ENCODE measurements around the gene RRAS2.

DNA sequence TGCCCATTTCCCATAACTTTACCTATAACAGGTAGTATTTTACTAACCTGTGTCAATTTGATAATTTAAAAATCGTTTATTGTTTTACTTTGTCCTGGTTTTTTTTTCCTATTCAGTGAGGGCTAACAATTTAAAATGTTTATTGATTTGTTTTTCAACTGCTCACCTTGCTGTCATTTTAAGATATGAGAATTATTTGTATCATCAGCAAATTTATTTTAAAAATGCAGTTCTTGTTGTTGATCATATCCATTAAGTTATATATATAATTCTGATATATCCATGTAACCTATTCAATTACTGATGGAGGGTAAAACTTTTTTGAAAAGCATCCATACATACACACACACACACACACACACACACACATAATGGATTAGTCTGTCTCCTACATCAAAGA, 24.8 kb downstream of the RRAS2 start:
- TF ChIP-seq POLR2AphosphoS5 (IDR thresholded peaks at IDR 0.05; ENCODE audit: low read depth, low read length) (no peak), RFX5 (IDR thresholded peaks at IDR 0.05; ENCODE audit: low read length) (no peak), RAD21 (IDR thresholded peaks at IDR 0.05; ENCODE audit: low read length) (no peak), NRF1 (IDR thresholded peaks at IDR 0.05; ENCODE audit: low read depth, low read length) (no peak), SMC3 (IDR thresholded peaks at IDR 0.05; ENCODE audit: low read depth, low read length) (no peak)
- TF ChIP-seq, protein P1, sequence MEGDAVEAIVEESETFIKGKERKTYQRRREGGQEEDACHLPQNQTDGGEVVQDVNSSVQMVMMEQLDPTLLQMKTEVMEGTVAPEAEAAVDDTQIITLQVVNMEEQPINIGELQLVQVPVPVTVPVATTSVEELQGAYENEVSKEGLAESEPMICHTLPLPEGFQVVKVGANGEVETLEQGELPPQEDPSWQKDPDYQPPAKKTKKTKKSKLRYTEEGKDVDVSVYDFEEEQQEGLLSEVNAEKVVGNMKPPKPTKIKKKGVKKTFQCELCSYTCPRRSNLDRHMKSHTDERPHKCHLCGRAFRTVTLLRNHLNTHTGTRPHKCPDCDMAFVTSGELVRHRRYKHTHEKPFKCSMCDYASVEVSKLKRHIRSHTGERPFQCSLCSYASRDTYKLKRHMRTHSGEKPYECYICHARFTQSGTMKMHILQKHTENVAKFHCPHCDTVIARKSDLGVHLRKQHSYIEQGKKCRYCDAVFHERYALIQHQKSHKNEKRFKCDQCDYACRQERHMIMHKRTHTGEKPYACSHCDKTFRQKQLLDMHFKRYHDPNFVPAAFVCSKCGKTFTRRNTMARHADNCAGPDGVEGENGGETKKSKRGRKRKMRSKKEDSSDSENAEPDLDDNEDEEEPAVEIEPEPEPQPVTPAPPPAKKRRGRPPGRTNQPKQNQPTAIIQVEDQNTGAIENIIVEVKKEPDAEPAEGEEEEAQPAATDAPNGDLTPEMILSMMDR (IDR thresholded peaks at IDR 0.05), result no peak

Measured in SK-N-SH (cell line).